ENCODE results near the gene CELF2.

Gene CELF2

GRCh38 chr10:11063856-11064255 lies 46.2 kb downstream of the CELF2 start:
- no peak for DNase-seq

- no peak for DNase-seq
Observed at GRCh38 chr10:11064832-11065231, 47.2 kb downstream of the CELF2 start.

GRCh38 chr10:11065567-11065966 lies 47.9 kb downstream of the CELF2 start:
- DNase-seq: no peak

GRCh38 chr10:11066520-11066919 lies 48.8 kb downstream of the CELF2 start:
- no peak for DNase-seq

- DNase-seq: peak; percentile 25
Observed at GRCh38 chr10:11068861-11069633, 51.4 kb downstream of the CELF2 start.

GRCh38 chr10:11073410-11073809 lies 55.7 kb downstream of the CELF2 start:
- DNase-seq: no peak

GRCh38 chr10:11074536-11075267 lies 57.0 kb downstream of the CELF2 start:
- no peak for DNase-seq

GRCh38 chr10:11076221-11076620 lies 58.5 kb downstream of the CELF2 start:
- DNase-seq: no peak

GRCh38 chr10:11080564-11080984 lies 62.9 kb downstream of the CELF2 start:
- no peak for DNase-seq

- no peak for DNase-seq
Observed at GRCh38 chr10:11081408-11081807, 63.7 kb downstream of the CELF2 start.

- DNase-seq: peak; percentile 16
Observed at GRCh38 chr10:11082526-11082925, 64.9 kb downstream of the CELF2 start.

- DNase-seq: no peak
Observed at GRCh38 chr10:11083051-11083450, 65.4 kb downstream of the CELF2 start.

GRCh38 chr10:11085545-11085944 lies 67.9 kb downstream of the CELF2 start:
- no peak for DNase-seq

- no peak for DNase-seq
Observed at GRCh38 chr10:11086177-11086840, 68.6 kb downstream of the CELF2 start.

GRCh38 chr10:11087372-11087771 lies 69.7 kb downstream of the CELF2 start:
- DNase-seq: no peak

GRCh38 chr10:11088709-11089108 lies 71.0 kb downstream of the CELF2 start:
- no peak for DNase-seq

GRCh38 chr10:11089272-11089671 lies 71.6 kb downstream of the CELF2 start:
- DNase-seq: no peak

GRCh38 chr10:11091517-11092102 lies 73.9 kb downstream of the CELF2 start:
- no peak for DNase-seq

GRCh38 chr10:11093771-11094736 lies 76.4 kb downstream of the CELF2 start:
- DNase-seq: no peak

GRCh38 chr10:11095374-11095801 lies 77.7 kb downstream of the CELF2 start:
- DNase-seq: no peak

- no peak for DNase-seq
Observed at GRCh38 chr10:11096422-11096821, 78.8 kb downstream of the CELF2 start.

- no peak for DNase-seq
Observed at GRCh38 chr10:11097686-11098085, 80.0 kb downstream of the CELF2 start.
